ENCODE measurements around the gene GALNT2.

The GALNT2 gene

GRCh38 chr1:230087028-230087716, 20.1 kb downstream of the GALNT2 start:
- Histone ChIP-seq H3K27me3 (ENCODE audit: insufficient read depth, low read depth, severe bottlenecking) (no peaks in the 10 kb centered on the region), H3K36me3 (peaks cover 13% of the 10 kb centered on the region), H3K27ac (peak overlapping the region; percentile 41), H3K9me3 (ENCODE audit: severe bottlenecking) (peaks cover 12% of the 10 kb centered on the region), H3K4me3 (ENCODE audit: low read depth, low read length) (no peak overlapping the region)
- no peak for TF ChIP-seq CTCF (IDR thresholded peaks at IDR 0.05; ENCODE audit: low read depth, low read length)
- peak; percentile 50 for DNase-seq

DNA sequence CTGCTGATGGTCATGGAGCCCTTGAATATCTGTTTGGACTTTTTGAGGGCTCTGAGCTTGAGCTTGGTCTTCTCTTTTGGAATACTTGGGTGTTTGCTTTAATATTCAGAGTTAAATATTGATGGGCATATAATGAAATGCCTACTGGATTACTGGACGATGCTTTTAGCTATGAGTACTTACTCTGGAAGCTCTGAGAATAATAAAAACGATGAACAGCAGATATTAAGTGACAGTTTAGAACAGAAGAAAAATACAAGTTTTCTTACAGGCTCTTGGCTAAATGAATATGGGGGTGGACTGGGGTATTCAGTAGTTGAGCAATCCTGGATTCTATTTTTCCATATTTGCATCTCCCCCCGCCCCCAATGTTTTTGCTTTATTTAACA, 20.7 kb downstream of the GALNT2 start:
- Histone ChIP-seq H3K27ac (peak overlapping the region; percentile 41), H3K4me3 (ENCODE audit: low read depth, low read length) (no peak overlapping the region), H3K9me3 (ENCODE audit: severe bottlenecking) (peaks cover 8% of the 10 kb centered on the region), H3K27me3 (ENCODE audit: insufficient read depth, low read depth, severe bottlenecking) (no peaks in the 10 kb centered on the region), H3K36me3 (peaks cover 13% of the 10 kb centered on the region)
- no peak for DNase-seq
- no peak for TF ChIP-seq CTCF (IDR thresholded peaks at IDR 0.05; ENCODE audit: low read depth, low read length)

DNA sequence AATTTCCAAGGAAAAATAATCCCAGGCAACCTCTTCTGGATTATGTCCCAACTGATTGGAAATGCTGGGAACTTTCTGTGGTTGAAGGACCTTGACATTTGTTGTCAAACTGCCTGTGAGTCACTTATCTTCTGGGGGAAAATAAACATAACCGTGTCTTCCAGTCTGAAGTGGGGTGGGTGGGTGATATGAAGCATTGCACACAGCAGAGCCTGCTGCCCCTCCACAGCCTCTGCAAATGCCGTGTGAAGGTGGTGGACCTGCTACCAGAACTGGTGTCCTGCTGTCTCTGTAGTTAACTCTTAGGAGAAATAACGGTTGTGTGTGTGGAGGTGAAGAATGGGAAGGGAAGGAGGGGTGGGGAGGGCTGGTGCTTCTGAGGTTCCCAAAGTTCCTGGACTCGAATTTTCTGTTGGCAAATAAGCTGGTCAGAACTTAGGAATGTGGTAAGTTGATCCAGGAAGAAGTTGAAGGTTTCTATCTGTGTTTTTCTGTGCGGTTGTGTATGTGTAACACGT, 23.2 kb downstream of the GALNT2 start:
- no peak overlapping the region for H3K4me3 ChIP-seq (ENCODE audit: low read depth, low read length)
- no peak for TF ChIP-seq CTCF (IDR thresholded peaks at IDR 0.05; ENCODE audit: low read depth, low read length)
- no peak for DNase-seq
- no peak overlapping the region for H3K27ac ChIP-seq
- H3K9me3 ChIP-seq (ENCODE audit: severe bottlenecking) = no peaks in the 10 kb centered on the region
- no peaks in the 10 kb centered on the region for H3K27me3 ChIP-seq (ENCODE audit: insufficient read depth, low read depth, severe bottlenecking)
- peaks cover 3% of the 10 kb centered on the region for H3K36me3 ChIP-seq

GRCh38 chr1:230091473-230092231, 24.6 kb downstream of the GALNT2 start:
- H3K36me3 ChIP-seq = peaks cover 3% of the 10 kb centered on the region
- no peaks in the 10 kb centered on the region for H3K9me3 ChIP-seq (ENCODE audit: severe bottlenecking)
- no peak for DNase-seq
- no peaks in the 10 kb centered on the region for H3K27me3 ChIP-seq (ENCODE audit: insufficient read depth, low read depth, severe bottlenecking)
- no peak overlapping the region for H3K27ac ChIP-seq
- TF ChIP-seq CTCF (IDR thresholded peaks at IDR 0.05; ENCODE audit: low read depth, low read length) = peak; percentile 30; the same call in 1 of the 2 replicates
- no peak overlapping the region for H3K4me3 ChIP-seq (ENCODE audit: low read depth, low read length)

DNA sequence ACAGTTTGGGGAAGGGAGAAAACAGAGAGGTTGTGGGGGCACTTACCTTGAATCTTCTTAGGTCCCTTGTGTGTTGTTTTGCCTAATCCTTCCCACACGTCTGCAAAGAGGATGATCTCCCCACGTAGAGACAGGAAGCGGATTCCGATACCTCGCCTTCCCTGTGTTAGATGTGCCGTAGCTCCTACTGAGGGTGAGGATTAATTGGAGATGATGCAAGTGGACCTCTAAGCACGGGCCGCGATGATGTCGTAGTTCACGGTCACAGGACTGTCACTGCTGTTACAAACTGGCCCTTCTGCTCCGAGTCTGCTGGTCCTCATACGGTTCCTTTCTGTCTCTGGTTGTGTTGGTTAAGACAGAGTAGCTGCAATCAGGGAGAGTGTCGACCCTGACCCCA, 27.7 kb downstream of the GALNT2 start:
- peak; percentile 86 for DNase-seq
- Histone ChIP-seq H3K9me3 (ENCODE audit: severe bottlenecking) (no peaks in the 10 kb centered on the region), H3K27ac (no peak overlapping the region), H3K36me3 (peaks cover 6% of the 10 kb centered on the region), H3K27me3 (ENCODE audit: insufficient read depth, low read depth, severe bottlenecking) (no peaks in the 10 kb centered on the region), H3K4me3 (ENCODE audit: low read depth, low read length) (no peak overlapping the region)
- no peak for TF ChIP-seq CTCF (IDR thresholded peaks at IDR 0.05; ENCODE audit: low read depth, low read length)
